ENCODE measurements around the gene HSPB9. TPM values are rescaled to one million over a fixed set of nuclear protein-coding genes. Genes with fewer than 3 reads are reported as not detected.

The HSPB9 gene
- total and polyA plus RNA-seq, 9 of the 15 experiments (the other 6 are each of a cell fraction or from before 2014, with no cell fraction given) = 0.04 to 0.16 (median 0.08) TPM; not detected in 3

GRCh38 chr17:42078396-42079043, 44.1 kb upstream of the HSPB9 start (continued):
- TF ChIP-seq POLR2A (conservative IDR thresholded peaks at IDR 0.05) (no peak), ELF1 (tag; IDR thresholded peaks at IDR 0.05) (no peak), ZFX (CRISPR knock-in tag; IDR thresholded peaks at IDR 0.05) (no peak), ATF7 (IDR thresholded peaks at IDR 0.05) (no peak), ETS1 (conservative IDR thresholded peaks at IDR 0.05; ENCODE audit: control insufficient read depth, low read depth, low read length) (no peak), MAFK (IDR thresholded peaks at IDR 0.05; ENCODE audit: low read length) (peak; percentile 64), FOXP1 (CRISPR knock-in tag; IDR thresholded peaks at IDR 0.05) (no peak), OTX1 (CRISPR knock-in tag; IDR thresholded peaks at IDR 0.05) (no peak), POLR3A (IDR thresholded peaks at IDR 0.05; ENCODE audit: borderline replicate concordance, extremely low read depth, insufficient read depth, insufficient read length) (no peak)

GRCh38 chr17:42079541-42079940, 43.1 kb upstream of the HSPB9 start:
- no peak overlapping the region for H3K9ac ChIP-seq (ENCODE audit: insufficient read depth in 1 of 2, low read depth in 2 of 2, low read length in 2 of 2)
- FAIRE-seq (no peak), DNase-seq (ENCODE audit: extremely low read depth in 1 of 4, low spot score in 3 of 4) (no peak), ATAC-seq (no peak)
- WGBS (ENCODE audit: insufficient coverage, low coverage, missing lambda C conversion rate) = 0% methylated on average over 2 of the region's 2 CpGs
- no peak overlapping the region for H3K27ac ChIP-seq (ENCODE audit: extremely low read depth, low read depth, low read length)
- CTCF ChIA-PET (ENCODE audit: low intra/inter-chr PET ratio) = no interaction called here
- intact Hi-C loops (cut with micrococcal nuclease) (no loop called here), in situ Hi-C loops (cut with MboI) (no loop called here)
- H3K9me1 ChIP-seq (ENCODE audit: control insufficient read depth, insufficient read depth, low read length) = no peaks in the 10 kb centered on the region
- POLR2A ChIA-PET = interaction anchor here (0.6 to 1.2 kb wide), 3 partner anchors 12 to 24 kb away, joined by 3 to 5 read pairs (median 3); no protein-coding TSS in a partner anchor
- H3K4me2 ChIP-seq (ENCODE audit: insufficient read depth, low read length) = no peak overlapping the region
- H3K4me1 ChIP-seq (replicated peaks in 1 of 2; ENCODE audit: control insufficient read depth in 2 of 2, insufficient read depth in 2 of 2, low read length in 2 of 2) = peaks cover 14 to 15% of the 10 kb centered on the region in 2 experiments
- no peak overlapping the region for H2AFZ ChIP-seq (ENCODE audit: low read depth, low read length)
- no peaks in the 10 kb centered on the region for H3K9me3 ChIP-seq (replicated peaks; ENCODE audit: control insufficient read depth, insufficient read depth, low read depth, low read length)
- no peak overlapping the region for H3K4me3 ChIP-seq
- no peaks in the 10 kb centered on the region for H3K36me3 ChIP-seq (ENCODE audit: control insufficient read depth, insufficient read depth, low read length)
- peaks cover 4% of the 10 kb centered on the region; the same call in 1 of the 2 replicates for H4K20me1 ChIP-seq (replicated peaks; ENCODE audit: control insufficient read depth, insufficient read depth, low read length)
- no TSS peak for BruUV-seq (replicated peaks)
- no peaks in the 10 kb centered on the region for H3K79me2 ChIP-seq (ENCODE audit: control insufficient read depth, insufficient read depth, low read length)
- H3K27me3 ChIP-seq (ENCODE audit: control insufficient read depth in 2 of 2, insufficient read depth in 2 of 2, low read length in 2 of 2) = peaks cover 0 to 5% of the 10 kb centered on the region in 2 experiments; a peak in 1 of 5 replicates
- TF ChIP-seq ATF7 (IDR thresholded peaks at IDR 0.05) (peak; percentile 91), RBM25 (IDR thresholded peaks at IDR 0.05; ENCODE audit: low read depth, low read length, severe bottlenecking) (peak; percentile 80), BCOR (IDR thresholded peaks at IDR 0.05) (peak; percentile 88)
